NCI-H128 (cell line): Measurements from ENCODE around the gene RPS2.

Source experiments
- DNase-seq: peaks from one replicate; lab custom pipeline; 2025; ENCODE audit not compliant: unreplicated experiment; lab: John Stamatoyannopoulos, UW

The RPS2 gene

GRCh38 chr16:1999866-2000514 lies 35.4 kb upstream of the RPS2 start:
- DNase-seq, result no peak

GRCh38 chr16:1998852-1999801 lies 34.5 kb upstream of the RPS2 start:
- no peak for DNase-seq

- no peak for DNase-seq
Measured at GRCh38 chr16:1998360-1998835, 33.8 kb upstream of the RPS2 start.

- no peak for DNase-seq
Measured at GRCh38 chr16:1997494-1998359, 33.1 kb upstream of the RPS2 start.

GRCh38 chr16:1993731-1994131 lies 29.1 kb upstream of the RPS2 start:
- no peak for DNase-seq

- DNase-seq, result no peak
Measured at GRCh38 chr16:1992704-1993317, 28.2 kb upstream of the RPS2 start.

- DNase-seq, result no peak
Measured at GRCh38 chr16:1991948-1992703, 27.5 kb upstream of the RPS2 start.

GRCh38 chr16:1991588-1991947 lies 26.9 kb upstream of the RPS2 start:
- DNase-seq, result no peak

- no peak for DNase-seq
Measured at GRCh38 chr16:1991135-1991551, 26.5 kb upstream of the RPS2 start.

- no peak for DNase-seq
Measured at GRCh38 chr16:1990351-1991134, 25.9 kb upstream of the RPS2 start.

- DNase-seq, result no peak
Measured at GRCh38 chr16:1990101-1990350, 25.4 kb upstream of the RPS2 start.

- no peak for DNase-seq
Measured at GRCh38 chr16:1989209-1990100, 24.8 kb upstream of the RPS2 start, which contains the start of gene SYNGR3. TSS of gene SYNGR3 (plus strand) at chr16:1989970. CDS start at chr16:1990103, 133 bp downstream.

- no peak for DNase-seq
Measured at GRCh38 chr16:1987198-1987597, 22.6 kb upstream of the RPS2 start.

GRCh38 chr16:1985466-1986150 lies 21.0 kb upstream of the RPS2 start:
- DNase-seq, result no peak

- no peak for DNase-seq
Measured at GRCh38 chr16:1984347-1985225, 20.0 kb upstream of the RPS2 start.

- DNase-seq, result peak; percentile 53
Measured at GRCh38 chr16:1983544-1984346, 19.1 kb upstream of the RPS2 start, which contains the start of gene GFER. TSS of gene GFER (plus strand) at chr16:1984193. CDS start at chr16:1984219, 26 bp downstream.
